ENCODE results near the gene MRPS26. TPM values are rescaled to one million over a fixed set of nuclear protein-coding genes. Genes with fewer than 3 reads are reported as not detected.

The MRPS26 gene
- total RNA-seq, 1 donor from 2014 or later: 52.3 TPM

GRCh38 chr20:3045042-3045815 lies 623 bp upstream of the MRPS26 start:
- DNase-seq (ENCODE audit: extremely low spot score in 2 of 2): no peak
- Histone ChIP-seq H3K4me3 (peak overlapping the region; percentile 88 to 91), H3K27me3 (no peaks in the 10 kb centered on the region), H3K4me1 (peaks cover 39% of the 10 kb centered on the region), H3K9me3 (no peaks in the 10 kb centered on the region), H3K27ac (peak overlapping the region; percentile 82), H3K36me3 (peaks cover 0 to 22% of the 10 kb centered on the region in 2 donors)
- TF ChIP-seq POLR2A (IDR thresholded peaks at IDR 0.05): no peak
- no peak for TF ChIP-seq POLR2AphosphoS5 (IDR thresholded peaks at IDR 0.05; ENCODE audit: insufficient read depth in 1 of 2, low read depth in 1 of 2)
- TF ChIP-seq CTCF (IDR thresholded peaks at IDR 0.05): no peak
- intact Hi-C loops (cut with DNase I): no loop called here

- intact Hi-C loops (cut with DNase I): no loop called here
- H3K9me3 ChIP-seq: no peaks in the 10 kb centered on the region
- DNase-seq (ENCODE audit: extremely low spot score in 2 of 2): no peak
- peaks cover 35% of the 10 kb centered on the region for H3K4me1 ChIP-seq
- TF ChIP-seq POLR2A (IDR thresholded peaks at IDR 0.05): no peak
- no peak for TF ChIP-seq CTCF (IDR thresholded peaks at IDR 0.05)
- no peak for TF ChIP-seq POLR2AphosphoS5 (IDR thresholded peaks at IDR 0.05; ENCODE audit: insufficient read depth in 1 of 2, low read depth in 1 of 2)
- H3K4me3 ChIP-seq: peak overlapping the region; percentile 88 to 91
- H3K36me3 ChIP-seq: peaks cover 0 to 22% of the 10 kb centered on the region in 2 donors
- H3K27ac ChIP-seq: peak overlapping the region; percentile 82
- H3K27me3 ChIP-seq: no peaks in the 10 kb centered on the region
Measured at GRCh38 chr20:3046677-3047462, 1.0 kb downstream of the MRPS26 start.

GRCh38 chr20:3047486-3048419 lies 1.9 kb downstream of the MRPS26 start:
- intact Hi-C loops (cut with DNase I): no loop called here
- Histone ChIP-seq H3K4me1 (peaks cover 26% of the 10 kb centered on the region), H3K27ac (no peak overlapping the region), H3K4me3 (peak overlapping the region in 1 of 2 donors; percentile 91), H3K36me3 (peaks cover 0 to 22% of the 10 kb centered on the region in 2 donors), H3K27me3 (no peaks in the 10 kb centered on the region), H3K9me3 (no peaks in the 10 kb centered on the region)
- DNase-seq (ENCODE audit: extremely low spot score in 2 of 2): no peak
- no peak for TF ChIP-seq POLR2AphosphoS5 (IDR thresholded peaks at IDR 0.05; ENCODE audit: insufficient read depth in 1 of 2, low read depth in 1 of 2)
- TF ChIP-seq POLR2A (IDR thresholded peaks at IDR 0.05): no peak
- TF ChIP-seq CTCF (IDR thresholded peaks at IDR 0.05): no peak

GRCh38 chr20:3051385-3052019 lies 5.7 kb downstream of the MRPS26 start:
- no peak for DNase-seq (ENCODE audit: extremely low spot score in 2 of 2)
- no peak for TF ChIP-seq CTCF (IDR thresholded peaks at IDR 0.05)
- TF ChIP-seq POLR2AphosphoS5 (IDR thresholded peaks at IDR 0.05; ENCODE audit: insufficient read depth in 1 of 2, low read depth in 1 of 2): no peak
- no peak for TF ChIP-seq POLR2A (IDR thresholded peaks at IDR 0.05)
- intact Hi-C loops (cut with DNase I): loop anchor here (10.0 kb wide), 1 partner anchor 63 kb away; no protein-coding TSS in a partner anchor

More at GRCh38 chr20:3051385-3052019, 5.7 kb downstream of the MRPS26 start:
- Histone ChIP-seq H3K4me3 (no peak overlapping the region), H3K27me3 (no peaks in the 10 kb centered on the region), H3K4me1 (peaks cover 18% of the 10 kb centered on the region), H3K36me3 (peaks cover 0 to 22% of the 10 kb centered on the region in 2 donors), H3K27ac (no peak overlapping the region), H3K9me3 (no peaks in the 10 kb centered on the region)
